GM19372 (cell line): ENCODE results near the gene EEA1.
A peak's percentile ranks its signal among the peaks of the same experiment; 100 is the strongest.
"Not testable (repeated sequence)": the region's sequence is repeated elsewhere in the genome, so short reads cannot be mapped to it uniquely, and the experiment has no call there.

Experiments used
- ATAC-seq: cut with Tn5 transposase; IDR thresholded peaks from one replicate; pipeline ENCODE4 v1.9.1; 2021; ENCODE audit warnings: mild to moderate bottlenecking, low read depth, moderate library complexity; ENCODE audit not compliant: unreplicated experiment

EEA1 gene

GRCh38 chr12:92827836-92828431 lies 101.2 kb downstream of the EEA1 start:
- no peak for ATAC-seq

- ATAC-seq = no peak
These were observed 108.0 kb downstream of the EEA1 start for GRCh38 chr12:92821142-92821541.

GRCh38 chr12:92814584-92814983 lies 114.5 kb downstream of the EEA1 start:
- no peak for ATAC-seq

DNA sequence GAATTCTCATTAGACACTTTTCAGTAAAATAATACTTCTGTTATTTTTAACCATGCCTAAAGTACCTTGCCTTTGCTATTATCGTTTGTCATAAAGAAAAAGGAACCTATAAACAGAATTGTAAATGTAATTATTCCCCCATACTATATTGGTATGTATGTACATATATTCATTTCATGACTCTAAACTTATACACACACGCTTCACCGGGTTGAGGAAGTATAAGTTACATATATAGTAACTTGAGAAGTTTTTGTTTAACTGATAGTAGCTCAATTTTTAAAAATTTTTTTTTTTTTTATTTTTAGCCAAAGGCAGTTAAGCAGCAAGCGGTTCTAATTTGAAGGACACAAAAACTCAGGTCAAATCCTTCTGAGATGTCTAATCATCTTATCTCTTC lies 118.7 kb downstream of the EEA1 start:
- peak; percentile 76 for ATAC-seq

DNA sequence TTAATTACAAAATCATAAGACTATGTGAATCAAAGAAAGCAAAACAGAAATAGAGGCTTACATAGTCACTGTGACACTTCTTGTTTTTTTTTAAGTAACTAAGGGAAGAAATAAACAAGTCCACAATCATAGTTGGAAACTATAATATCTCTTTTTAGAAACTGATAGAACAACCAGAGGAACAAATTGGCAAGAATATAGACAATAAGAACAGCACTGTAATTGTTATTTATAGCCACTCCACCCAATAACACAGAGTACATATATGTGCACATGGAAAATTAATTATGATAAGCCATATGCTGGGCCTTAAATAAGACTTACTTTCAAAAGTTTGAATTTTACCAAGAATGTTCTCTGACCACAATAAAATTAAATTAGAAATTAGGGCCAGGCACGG lies 125.2 kb downstream of the EEA1 start:
- ATAC-seq = no peak

- no peak for ATAC-seq
These were observed 126.2 kb downstream of the EEA1 start for GRCh38 chr12:92802906-92803305.

- ATAC-seq = no peak
These were observed 132.4 kb downstream of the EEA1 start for GRCh38 chr12:92796650-92797049.

GRCh38 chr12:92794814-92795213 lies 134.3 kb downstream of the EEA1 start:
- no peak for ATAC-seq

- ATAC-seq = not testable (repeated sequence)
These were observed 134.7 kb downstream of the EEA1 start for GRCh38 chr12:92794356-92794755.

- ATAC-seq = no peak
These were observed 143.1 kb downstream of the EEA1 start for GRCh38 chr12:92786045-92786444.

- no peak for ATAC-seq
These were observed 143.5 kb downstream of the EEA1 start for GRCh38 chr12:92785563-92785950.

- ATAC-seq = peak; percentile 93
These were observed 144.1 kb downstream of the EEA1 start for GRCh38 chr12:92784797-92785562.

DNA sequence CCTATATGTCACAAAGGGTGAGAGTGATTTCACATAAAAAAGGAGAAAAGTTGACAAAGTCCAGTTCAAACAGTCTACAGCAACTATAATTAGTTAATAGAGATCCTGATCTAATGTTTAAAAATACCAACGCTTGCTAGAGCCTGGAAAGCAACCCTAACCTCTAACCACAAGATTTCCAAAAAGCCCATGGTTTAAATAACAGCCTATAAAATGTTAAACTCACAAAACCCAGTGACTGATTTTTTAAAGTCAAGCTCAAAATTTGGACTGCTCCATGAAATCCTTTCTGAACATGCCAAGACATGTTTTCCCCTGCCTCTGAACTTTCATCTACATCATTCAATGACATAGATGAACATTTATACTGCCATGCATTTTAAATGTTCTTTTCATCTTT lies 144.7 kb downstream of the EEA1 start:
- no peak for ATAC-seq

DNA sequence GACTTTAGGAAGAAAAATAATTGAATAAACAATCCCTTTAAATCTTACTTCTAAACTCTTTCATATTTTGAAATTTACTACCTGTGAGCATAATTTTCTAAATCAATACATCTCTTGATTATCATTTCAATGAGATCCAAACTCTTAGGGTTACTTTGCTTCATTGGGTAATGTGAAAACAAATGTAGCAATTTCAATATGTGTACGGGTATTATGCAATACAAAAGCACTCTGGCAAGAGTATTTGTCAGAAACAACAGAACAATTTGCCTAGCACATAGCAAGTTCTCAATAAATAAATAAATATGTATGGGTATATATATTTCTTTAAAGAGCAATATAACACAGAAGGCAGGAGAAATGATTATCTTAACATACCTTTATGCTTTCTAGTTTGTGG lies 149.2 kb downstream of the EEA1 start:
- no peak for ATAC-seq

GRCh38 chr12:92778525-92778924 lies 150.6 kb downstream of the EEA1 start:
- ATAC-seq = no peak

DNA sequence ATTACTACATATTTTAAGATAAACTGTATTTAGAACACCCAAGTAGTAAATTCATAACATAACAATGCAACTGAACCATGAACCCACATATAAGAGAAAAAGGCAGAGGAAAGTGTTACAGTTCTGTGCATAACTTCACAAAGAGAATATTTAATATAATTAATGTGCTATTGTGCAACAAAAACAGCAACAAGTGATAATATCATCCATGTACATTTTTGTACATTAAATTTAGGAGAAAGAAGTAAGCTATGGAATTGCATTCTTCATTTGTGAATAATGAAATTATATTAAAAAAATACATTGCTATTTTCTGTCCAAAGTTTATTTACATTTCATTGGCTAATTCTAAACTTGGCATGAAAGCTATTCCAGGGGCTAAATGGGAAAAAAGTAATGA lies 153.7 kb downstream of the EEA1 start:
- no peak for ATAC-seq

DNA sequence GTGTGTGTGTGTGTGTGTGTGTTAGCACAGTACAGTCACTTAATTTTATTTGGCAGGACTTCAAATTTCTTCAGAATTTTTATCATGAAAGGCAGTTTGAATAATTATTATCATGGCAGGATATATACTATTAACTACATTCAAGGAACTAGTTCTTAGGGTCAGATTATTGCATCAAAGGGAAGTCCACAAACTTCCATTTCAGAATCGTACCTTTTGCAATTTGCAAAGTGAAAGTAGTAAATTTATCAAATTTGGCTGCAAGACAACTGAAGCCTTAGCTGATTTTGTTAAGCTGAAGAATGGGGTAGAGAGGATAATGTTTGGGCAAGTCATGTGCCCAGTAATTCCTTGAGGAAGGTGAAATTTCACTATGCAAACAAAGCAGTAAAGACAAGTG lies 158.1 kb downstream of the EEA1 start:
- no peak for ATAC-seq

DNA sequence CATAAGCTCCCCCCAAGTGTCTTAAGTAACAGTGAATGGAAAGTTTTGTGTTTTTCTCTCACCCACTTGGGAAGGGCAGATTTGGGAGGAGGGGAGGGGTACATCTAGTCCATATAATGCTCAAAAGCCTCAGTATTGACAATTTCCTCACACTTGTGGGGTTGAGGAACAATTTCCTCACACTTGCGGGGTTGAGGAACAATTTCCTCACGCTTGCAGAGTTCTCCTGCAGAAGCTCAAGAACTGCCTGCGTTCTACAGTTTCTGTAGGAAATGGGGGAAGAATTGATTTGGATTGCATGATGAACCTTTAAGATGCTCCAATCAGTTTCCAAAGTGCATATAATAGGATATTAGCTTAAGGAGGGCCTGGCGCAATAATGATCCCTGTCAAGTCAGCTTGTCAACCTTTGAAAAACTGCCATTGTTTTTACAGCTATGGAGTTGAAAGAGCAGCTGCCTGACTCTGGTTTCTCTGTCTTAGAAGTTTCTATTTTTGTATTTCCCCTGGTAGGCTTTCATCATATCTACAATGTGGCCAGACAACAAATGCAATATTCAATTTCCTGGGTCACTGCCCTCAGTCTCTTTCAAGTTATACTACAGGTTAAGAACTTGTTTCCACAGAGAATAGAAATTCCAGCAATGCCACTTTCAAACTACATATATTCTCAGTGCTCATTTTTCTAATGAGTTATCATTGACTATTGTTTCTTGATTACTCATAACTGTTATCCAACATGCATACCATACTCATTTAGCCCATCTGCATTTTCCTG lies 159.8 kb downstream of the EEA1 start:
- ATAC-seq = peak; percentile 78

GRCh38 chr12:92765871-92766270 lies 163.2 kb downstream of the EEA1 start:
- no peak for ATAC-seq

- ATAC-seq = no peak
These were observed 164.3 kb downstream of the EEA1 start for GRCh38 chr12:92764831-92765230.

DNA sequence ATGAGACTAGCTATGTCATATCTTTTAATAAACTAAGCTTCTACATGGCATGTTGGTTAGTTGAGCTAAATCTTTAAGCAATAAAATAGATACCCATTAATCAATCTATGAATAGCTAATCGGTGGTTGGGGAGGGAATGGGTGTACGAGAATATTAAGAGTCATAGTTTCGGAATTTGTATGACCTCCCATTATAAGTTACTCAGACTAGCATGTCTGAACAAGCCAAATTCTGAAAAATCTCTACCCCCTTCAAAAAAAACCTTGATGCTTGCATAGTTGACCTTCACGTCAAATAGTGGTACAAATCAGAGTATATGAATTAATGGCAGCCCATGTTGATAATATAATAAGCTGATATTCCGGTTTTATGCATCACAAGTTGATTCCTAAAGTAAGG lies 166.3 kb downstream of the EEA1 start:
- ATAC-seq = no peak
